ENCODE data around the gene ZNF784. TPM values are rescaled to one million over a fixed set of nuclear protein-coding genes. Genes with fewer than 3 reads are reported as not detected.

The ZNF784 gene
- total and polyA plus RNA-seq, 2 of the 8 experiments (the other 6 are each of a cell fraction or from before 2014, with no cell fraction given), result 6.5 to 8.0 TPM

GRCh38 chr19:55673465-55673864 is 49.1 kb upstream of the ZNF784 start:
- Histone ChIP-seq H3K56ac (replicated peaks; ENCODE audit: insufficient read length, low read depth, low read length) (no peak overlapping the region), H4K5ac (ENCODE audit: insufficient read length, low read depth, low read length) (no peak overlapping the region), H3K23me2 (ENCODE audit: low read depth, low read length) (peaks cover 5% of the 10 kb centered on the region; the same call in 1 of the 2 replicates), H2BK15ac (ENCODE audit: low read length) (no peak overlapping the region), H3K18ac (ENCODE audit: extremely low read depth, low read length) (no peak overlapping the region), H2BK120ac (replicated peaks; ENCODE audit: low read depth, low read length) (no peak overlapping the region), H3K4ac (replicated peaks; ENCODE audit: insufficient read length, low read depth, low read length) (no peak overlapping the region), H4K20me1 (replicated peaks in 1 of 2; ENCODE audit: control insufficient read depth in 1 of 2, insufficient read depth in 2 of 2, low read length in 2 of 2) (peaks cover 20 to 38% of the 10 kb centered on the region in 2 experiments), H3K4me3 (ENCODE audit: extremely low read depth in 1 of 4, insufficient read depth in 2 of 4, low read depth in 3 of 4, low read length in 4 of 4) (0 out of 8 replicates have a peak overlapping the region, but pooled peaks of 1 of the 4 experiments have one; percentile 2), H3K79me1 (ENCODE audit: low read depth, low read length) (peaks cover 12% of the 10 kb centered on the region), H3K9ac (replicated peaks in 1 of 4; ENCODE audit: extremely low read depth in 1 of 4, low read depth in 3 of 4, low read length in 3 of 4) (0 out of 7 replicates have a peak overlapping the region, but pooled peaks of 1 of the 4 experiments have one; percentile 34), H3K27ac (ENCODE audit: low read depth, low read length) (no peak overlapping the region), H2BK12ac (ENCODE audit: low read depth, low read length) (no peak overlapping the region), H4K8ac (ENCODE audit: extremely low read depth, insufficient read depth, low read length) (peak overlapping the region; percentile 59; the same call in 1 of the 2 replicates), H2AK5ac (ENCODE audit: low read depth, low read length) (0 out of 2 replicates have a peak overlapping the region, but pooled peaks have one; percentile 65), H3K4me2 (ENCODE audit: insufficient read depth in 1 of 2, low read depth in 2 of 2, low read length in 2 of 2) (peak overlapping the region; percentile 23 to 58; a peak in 3 of 4 replicates), H3K27me3 (replicated peaks in 1 of 4; ENCODE audit: control insufficient read depth in 3 of 4, extremely low read depth in 1 of 4, insufficient read depth in 3 of 4, low read length in 3 of 4) (no peaks in the 10 kb centered on the region), H2AFZ (ENCODE audit: low read length) (no peak overlapping the region), H3K4me1 (replicated peaks in 1 of 4; ENCODE audit: control insufficient read depth in 3 of 4, insufficient read depth in 4 of 4, low read length in 3 of 4) (peaks cover 0 to 11% (median 6%) of the 10 kb centered on the region in 4 experiments; a peak in 5 of 7 replicates), H2BK5ac (ENCODE audit: low read depth, low read length) (0 out of 2 replicates have a peak overlapping the region, but pooled peaks have one; percentile 78), H2BK20ac (ENCODE audit: low read length) (no peak overlapping the region), H3K79me2 (ENCODE audit: control insufficient read depth in 1 of 2, insufficient read depth in 2 of 2, low read length in 2 of 2) (peaks cover 21 to 64% of the 10 kb centered on the region in 2 experiments), H3K23ac (ENCODE audit: insufficient read length) (no peak overlapping the region), H3K36me3 (ENCODE audit: control insufficient read depth in 2 of 4, insufficient read depth in 4 of 4, low read length in 3 of 4) (peaks cover 14 to 25% (median 21%) of the 10 kb centered on the region in 4 experiments; a peak in 7 of 8 replicates), H3K14ac (ENCODE audit: insufficient read length) (no peak overlapping the region), H4K91ac (replicated peaks; ENCODE audit: insufficient read length, low read length) (no peak overlapping the region), H3K9me3 (ENCODE audit: insufficient read depth in 2 of 2, low read depth in 1 of 2, low read length in 1 of 2) (no peaks in the 10 kb centered on the region)
- TF ChIP-seq HDAC2 (IDR thresholded peaks at IDR 0.05; ENCODE audit: borderline replicate concordance in 1 of 2, low read depth in 2 of 2, low read length in 2 of 2) (no peak), RAD21 (IDR thresholded peaks at IDR 0.05 in 1 of 2, conservative IDR thresholded peaks at IDR 0.05 in 1 of 2; ENCODE audit: low read depth in 2 of 2, low read length in 2 of 2) (no peak), SP4 (IDR thresholded peaks at IDR 0.05; ENCODE audit: low read length) (no peak)
- DNase-seq (ENCODE audit: low read depth in 1 of 2, low spot score in 2 of 2), result no peak
- no peak for FAIRE-seq
- CTCF ChIA-PET (ENCODE audit: partially characterized antibody), result interaction anchor here (0.7 kb wide), 1 partner anchor 19 kb away, joined by 3 read pairs; the partner anchor contains the start of gene U2AF2
- 91% methylated on average over 9 of the region's 9 CpGs; no CpG with 5 or more reads in 1 of the 2 experiments for WGBS, 2 experiments (ENCODE audit: extremely low coverage in 1 of 2, insufficient coverage in 1 of 2, insufficient read length in 1 of 2, insufficient replicate concordance in 2 of 2, low coverage in 1 of 2, low lambda C conversion rate in 2 of 2, missing lambda C conversion rate in 1 of 2)
- POLR2A ChIA-PET (ENCODE audit: partially characterized antibody), result interaction anchor here (0.9 to 2.5 kb wide), 6 partner anchors 9 to 33 kb away, joined by 3 to 18 read pairs (median 4); partner anchors contain the start of genes U2AF2 and ZNF580
